GM18505 (cell line): Measurements from ENCODE around the gene PSG1.
"Not testable (repeated sequence)": the region's sequence is repeated elsewhere in the genome, so short reads cannot be mapped to it uniquely, and the experiment has no call there.

Experiments used
- ATAC-seq: cut with Tn5 transposase; IDR thresholded peaks from one replicate; pipeline ENCODE4 v1.9.1; 2021; ENCODE audit not compliant: unreplicated experiment
- POLR2A ChIP-seq: IDR thresholded peaks from 4 replicates; pipeline ENCODE4 v1.6.1; 2011; ENCODE audit warnings: borderline replicate concordance; ENCODE audit not compliant: insufficient read depth, insufficient read length; ENCODE audit errors: extremely low read depth

The PSG1 gene

DNA sequence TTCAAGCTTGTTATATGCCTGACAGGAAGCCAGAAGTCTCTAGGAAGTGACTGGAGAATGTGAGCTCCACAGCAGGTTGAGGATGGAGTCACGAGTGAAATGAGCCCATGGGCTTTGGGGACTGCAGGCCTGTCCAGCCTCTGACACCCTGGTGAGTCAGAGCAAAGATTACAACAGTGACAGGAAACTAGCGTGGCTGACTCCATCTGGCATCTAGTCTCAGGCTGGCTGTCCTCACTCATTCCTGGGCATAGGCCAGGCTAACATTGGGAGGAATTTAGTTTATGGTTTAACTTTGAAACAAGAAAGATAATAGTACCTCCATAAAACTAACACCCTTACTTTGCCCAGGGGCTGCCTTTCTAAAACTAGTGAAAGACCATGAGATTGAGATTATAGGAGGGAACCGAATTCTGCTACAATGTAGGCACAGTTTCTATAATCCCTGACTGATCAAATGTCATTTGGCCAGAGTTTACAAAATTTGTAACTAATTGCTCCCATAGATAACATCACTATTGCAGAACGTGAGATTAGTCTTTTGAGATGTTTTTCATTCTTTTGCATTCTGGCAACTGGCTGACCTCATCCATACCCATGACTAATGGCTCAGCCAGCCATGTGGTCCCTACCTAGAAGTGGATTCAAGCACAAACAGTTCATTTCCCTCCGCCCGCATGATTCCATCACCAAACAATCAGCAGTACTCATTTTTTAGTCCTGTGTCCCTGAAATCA is 28.4 kb downstream of the PSG1 start:
- TF ChIP-seq POLR2A = no peak
- ATAC-seq = no peak

- no peak for ATAC-seq
- TF ChIP-seq POLR2A = no peak
Measured at GRCh38 chr19:42846597-42846996, 32.9 kb downstream of the PSG1 start.

DNA sequence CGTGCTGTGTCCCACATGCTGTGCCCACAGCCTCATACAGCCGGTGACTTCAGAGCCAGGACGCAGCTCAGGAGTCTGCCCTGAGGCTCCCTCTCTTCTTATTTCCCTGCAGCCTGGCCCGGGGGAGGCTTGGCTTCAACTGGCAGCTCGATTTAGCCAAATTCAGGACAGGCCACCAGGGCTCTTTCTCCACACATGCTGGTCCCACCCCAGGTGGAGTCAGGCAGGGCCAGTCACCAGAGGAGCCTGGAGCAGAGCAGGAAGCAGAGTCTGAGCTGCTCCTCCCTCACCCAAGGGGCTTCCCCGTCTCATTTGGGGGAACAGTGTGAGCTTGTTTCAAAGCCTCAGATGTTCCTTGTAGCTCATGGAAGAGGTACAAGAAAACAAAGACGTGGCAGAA is 35.9 kb downstream of the PSG1 start:
- ATAC-seq = not testable (repeated sequence)

- not testable (repeated sequence) for ATAC-seq
Measured at GRCh38 chr19:42832746-42833442, 46.6 kb downstream of the PSG1 start.

- ATAC-seq = not testable (repeated sequence)
Measured at GRCh38 chr19:42832023-42832680, 47.4 kb downstream of the PSG1 start.

DNA sequence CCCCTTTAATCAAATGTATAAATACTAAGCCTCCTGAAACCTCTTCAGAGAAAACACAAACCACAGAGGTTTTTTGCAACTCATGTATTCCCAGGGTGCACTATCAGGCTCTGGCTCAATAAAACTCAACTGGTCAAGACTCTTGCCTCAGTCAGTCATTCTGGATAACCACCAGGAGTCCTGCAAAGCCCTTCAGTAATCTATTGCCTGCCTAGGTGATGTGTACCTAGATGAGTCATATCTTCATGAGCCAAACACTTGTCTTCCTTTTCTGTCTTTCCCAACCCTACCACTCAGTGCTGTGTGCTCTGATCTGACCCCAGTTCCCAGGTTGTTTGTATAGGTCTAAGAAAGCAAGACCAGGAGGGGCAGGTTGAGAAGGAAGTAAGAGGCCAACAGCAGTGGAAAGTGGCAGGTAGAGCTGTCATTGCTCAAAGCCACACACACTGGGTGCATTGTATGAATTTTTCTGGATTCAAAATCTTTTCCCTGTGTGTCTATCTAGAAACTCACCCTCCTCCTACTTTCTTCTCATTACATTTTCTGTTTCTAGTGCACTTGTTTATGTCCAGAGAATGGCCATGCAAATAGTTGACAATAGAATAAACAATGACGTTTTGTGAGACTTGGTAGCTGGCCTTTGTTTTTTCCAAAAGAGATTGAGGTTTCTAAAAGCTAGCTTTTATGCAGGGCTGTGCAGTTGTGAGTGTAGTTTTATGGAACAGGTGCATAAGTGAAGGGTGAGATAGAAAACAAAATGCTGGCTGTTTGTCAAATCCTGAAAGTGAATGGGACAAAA is 48.1 kb downstream of the PSG1 start:
- no peak for TF ChIP-seq POLR2A
- no peak for ATAC-seq

GRCh38 chr19:42821306-42821977 is 58.1 kb downstream of the PSG1 start:
- ATAC-seq = not testable (repeated sequence)

DNA sequence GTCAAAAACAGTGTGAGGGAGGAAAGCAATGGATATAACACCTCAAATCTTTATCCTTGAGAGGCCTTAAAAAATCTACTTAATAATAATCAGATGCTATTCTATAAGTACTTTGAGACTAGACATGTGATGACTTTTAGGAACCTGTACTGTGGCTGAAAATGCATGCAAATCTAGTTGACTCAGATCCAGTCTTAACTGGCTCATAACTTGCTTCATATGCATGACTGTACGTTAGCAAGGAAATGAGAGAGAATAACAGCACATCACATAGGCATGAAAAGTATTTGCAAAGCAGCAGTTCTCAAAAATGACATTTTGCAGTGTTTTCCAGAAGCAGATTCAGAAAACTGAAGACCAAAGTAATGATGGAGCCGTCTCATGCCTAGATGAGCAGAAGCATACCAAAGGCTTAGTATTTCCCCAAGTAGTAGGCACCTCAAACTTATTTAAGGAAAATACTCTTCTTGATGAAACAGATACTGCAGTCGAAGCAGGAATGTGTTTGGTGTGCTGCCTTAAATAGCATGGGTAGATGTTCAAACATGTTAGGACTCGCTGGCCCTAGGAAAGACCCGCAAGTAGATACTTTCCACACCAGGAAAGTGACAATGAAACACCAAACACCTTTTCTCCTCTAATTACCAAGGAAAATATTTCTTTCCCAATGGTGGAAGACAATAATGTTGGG is 59.4 kb downstream of the PSG1 start:
- not testable (repeated sequence) for ATAC-seq

DNA sequence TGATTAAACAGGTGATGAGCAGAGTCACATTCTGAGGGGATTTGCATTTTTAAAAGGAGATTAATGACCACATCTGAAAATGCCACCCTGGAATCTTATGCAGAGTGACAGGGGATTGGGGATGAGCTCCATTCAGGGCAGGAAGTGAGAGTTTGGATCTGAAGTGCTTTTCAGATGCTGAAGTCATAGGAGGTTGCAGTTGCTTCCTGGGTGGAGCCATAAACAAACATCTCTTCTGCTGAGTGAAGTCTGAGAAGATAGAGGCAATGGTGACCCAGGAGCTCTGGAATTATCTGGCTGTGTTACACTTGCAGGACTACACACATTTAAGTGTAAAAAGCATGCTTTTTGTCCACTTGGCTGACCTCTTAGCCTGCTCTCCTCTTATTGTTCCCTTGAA is 62.6 kb downstream of the PSG1 start:
- no peak for TF ChIP-seq POLR2A
- no peak for ATAC-seq
